NCI-H524 (cell line): ENCODE data around the gene POLR2C.
A peak's percentile ranks its signal among the peaks of the same experiment; 100 is the strongest.

Experiments used
- DNase-seq, 2 experiments: peaks; one replicate each; lab custom pipeline; 2025; lab: John Stamatoyannopoulos, UW

POLR2C gene

DNA sequence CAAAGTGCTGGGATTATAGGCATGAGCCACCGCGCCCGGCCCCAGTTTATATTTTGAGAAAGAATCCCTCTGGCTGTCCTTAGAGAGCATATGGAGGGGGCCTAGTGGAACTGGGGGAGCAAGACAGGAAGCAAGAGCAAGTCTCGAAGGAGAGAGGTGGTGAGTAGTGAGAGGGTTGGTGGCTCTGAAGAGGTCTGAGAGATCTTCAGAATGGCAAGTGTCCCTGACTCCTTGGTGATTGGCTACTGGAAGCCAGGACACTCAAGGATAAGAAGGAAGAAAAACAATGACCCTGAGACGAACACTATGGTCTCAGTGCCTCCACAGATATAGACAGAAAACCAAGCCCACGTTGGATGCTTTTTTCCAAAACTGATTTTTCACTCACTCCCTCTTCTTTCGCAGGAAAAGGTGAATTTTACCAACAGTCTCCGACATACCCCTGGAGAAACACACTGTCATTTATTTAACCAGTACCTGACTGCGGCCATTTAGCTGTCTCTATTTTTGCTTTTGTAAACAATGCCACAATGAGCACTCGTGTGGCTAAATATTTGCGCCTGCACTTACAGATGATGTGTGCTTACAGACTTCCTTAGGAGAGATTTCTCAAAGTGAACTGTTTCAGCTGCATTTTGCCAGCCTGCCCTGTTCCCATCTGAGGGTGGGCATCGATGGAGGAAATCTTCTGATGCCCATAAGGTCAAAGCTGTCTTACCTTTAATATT lies 39.7 kb downstream of the POLR2C start:
- DNase-seq, result no peak

DNA sequence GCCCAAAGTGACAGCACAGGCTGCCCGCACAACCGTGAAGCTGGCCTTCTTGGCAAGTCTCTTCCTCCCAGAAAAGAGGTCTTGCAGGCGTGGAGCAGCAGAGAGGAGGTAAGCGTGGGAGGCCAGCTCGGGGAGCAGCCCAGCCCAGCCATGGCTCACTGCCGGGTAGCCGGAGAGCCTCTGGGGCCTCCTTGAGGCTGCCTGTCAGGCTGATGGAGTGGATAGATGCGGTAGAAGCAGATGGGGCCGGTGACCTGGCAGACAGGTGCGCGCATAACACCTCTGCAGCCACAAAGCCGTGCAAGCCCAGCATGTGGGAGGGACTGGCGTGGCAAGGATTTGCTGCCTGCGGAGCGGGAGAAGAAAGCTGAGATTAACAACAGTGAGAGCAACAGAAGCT lies 40.9 kb downstream of the POLR2C start:
- peak; percentile 69 to 85 for DNase-seq

DNA sequence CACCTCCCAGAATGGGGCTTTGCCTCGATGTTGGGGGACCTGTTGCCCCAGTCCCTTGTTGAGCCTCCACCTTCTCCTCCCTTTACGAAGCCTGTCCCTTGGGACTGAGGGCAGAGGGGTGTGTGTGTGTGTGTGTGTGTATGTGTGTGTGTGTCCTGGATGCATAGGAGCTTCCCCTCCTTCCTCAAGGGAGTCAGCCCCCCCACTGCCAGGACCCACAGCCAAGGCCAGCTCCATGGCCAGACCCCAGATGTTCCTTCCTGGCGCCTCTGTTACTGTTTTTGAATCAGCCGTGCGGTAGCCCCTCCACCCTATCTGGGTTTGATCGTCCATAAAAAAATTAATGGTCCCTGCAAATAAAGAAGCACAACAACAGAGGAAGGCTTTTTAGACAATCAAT lies 41.5 kb downstream of the POLR2C start:
- DNase-seq, result no peak

DNA sequence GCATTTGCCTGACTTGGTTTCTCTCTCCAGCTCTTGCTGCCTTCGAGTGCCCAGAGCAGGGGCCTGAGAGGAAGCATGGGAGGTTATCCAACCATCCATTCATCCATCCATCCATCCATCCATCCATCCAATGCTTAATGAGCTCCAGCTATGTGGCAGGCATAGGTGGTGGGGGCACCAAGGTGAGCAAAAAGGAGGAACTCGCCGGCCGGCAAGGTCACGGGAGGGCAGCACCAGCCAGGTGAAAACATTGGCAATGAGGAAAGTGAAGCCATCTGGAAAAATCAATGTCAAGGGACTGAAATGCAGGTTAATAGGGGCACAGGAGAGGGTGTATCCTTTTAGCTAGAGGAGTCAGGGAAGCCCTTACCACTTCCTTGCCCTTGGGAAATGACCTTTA lies 42.0 kb downstream of the POLR2C start:
- no peak for DNase-seq

DNA sequence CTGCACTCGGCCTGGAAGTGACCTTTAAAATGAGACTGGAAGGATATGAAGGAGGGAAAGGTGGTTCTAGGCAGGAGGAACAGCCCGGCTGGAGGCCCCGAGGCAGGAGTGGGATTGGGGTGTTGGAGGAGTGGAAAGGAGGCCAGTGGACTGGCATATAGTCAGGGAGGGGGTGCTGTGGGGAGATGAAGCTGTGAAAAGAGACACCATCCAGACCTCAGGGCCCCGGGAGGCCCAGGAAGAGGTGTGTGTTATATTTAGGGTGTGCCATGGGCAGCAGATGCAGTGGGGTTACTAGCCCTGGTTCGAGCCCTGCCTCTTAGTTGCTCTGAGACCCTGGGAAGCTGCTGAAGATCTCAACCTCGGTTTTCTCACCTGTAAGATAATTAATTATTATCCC lies 42.7 kb downstream of the POLR2C start:
- no peak for DNase-seq

DNA sequence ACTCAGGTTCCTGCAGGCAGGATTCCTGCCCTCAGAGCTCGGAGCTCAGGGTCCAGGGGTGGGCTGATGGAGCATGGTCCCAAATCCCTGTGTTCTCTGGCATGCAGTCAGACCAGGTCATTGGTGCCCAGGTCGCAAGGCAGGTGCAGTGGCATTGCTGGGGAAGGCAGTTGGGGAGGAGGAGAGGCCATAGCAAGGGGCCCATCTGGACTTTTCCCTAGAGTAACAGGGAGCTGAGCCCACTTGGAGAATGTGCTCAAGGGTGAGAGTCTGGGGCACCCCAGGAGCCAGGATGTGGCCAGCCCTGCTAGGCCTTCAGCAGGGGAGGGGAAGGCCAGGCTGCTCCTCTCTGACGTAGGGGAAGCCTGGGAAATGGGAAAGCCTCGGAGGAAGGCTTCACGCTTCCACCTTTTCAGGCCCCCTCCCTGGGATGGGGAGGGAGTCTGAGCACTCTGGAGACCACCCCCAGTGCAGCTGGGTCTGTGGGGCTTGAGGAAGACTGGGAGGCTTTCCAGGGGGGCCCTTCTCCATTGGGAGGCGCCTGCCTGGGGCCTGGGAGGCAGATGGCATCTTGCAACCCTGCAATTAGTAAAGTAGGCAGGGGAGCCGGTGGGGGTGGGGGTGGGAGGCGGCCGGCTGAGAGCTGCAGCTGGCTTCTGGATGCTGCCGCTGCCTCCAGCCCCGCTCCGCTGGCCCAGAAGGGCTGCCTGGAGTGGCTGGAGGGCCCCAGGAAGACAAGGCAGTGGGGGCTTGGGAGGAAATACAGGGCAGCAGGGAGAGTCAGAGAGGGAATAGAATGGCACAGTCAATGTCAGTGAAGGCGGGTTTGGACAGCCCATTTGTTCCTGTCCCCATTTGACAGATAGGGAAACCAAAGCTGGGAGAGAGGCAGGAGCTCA lies 44.9 kb downstream of the POLR2C start:
- peak; percentile 88 to 91 for DNase-seq

DNA sequence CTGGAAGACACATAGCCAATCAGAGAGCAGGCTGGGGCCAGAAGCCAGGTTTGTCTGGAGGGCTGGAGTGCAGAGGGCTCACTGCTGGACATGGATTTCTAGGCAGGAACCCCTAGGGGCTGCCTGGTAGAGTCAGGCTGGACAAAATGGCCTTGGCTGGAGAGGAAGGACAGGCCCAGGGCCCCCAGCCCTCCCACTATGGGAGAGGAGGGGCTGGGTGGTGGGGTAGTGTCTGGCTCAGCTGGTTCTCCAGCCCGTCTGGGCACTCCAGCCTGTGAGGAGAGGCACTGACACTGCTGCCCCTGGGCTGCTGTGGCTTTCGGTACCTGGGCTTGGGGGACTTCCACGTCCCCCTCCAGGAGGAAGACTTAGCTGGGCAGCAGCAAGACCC lies 45.6 kb downstream of the POLR2C start:
- DNase-seq, result peak in 1 of 2 experiments; percentile 50

DNA sequence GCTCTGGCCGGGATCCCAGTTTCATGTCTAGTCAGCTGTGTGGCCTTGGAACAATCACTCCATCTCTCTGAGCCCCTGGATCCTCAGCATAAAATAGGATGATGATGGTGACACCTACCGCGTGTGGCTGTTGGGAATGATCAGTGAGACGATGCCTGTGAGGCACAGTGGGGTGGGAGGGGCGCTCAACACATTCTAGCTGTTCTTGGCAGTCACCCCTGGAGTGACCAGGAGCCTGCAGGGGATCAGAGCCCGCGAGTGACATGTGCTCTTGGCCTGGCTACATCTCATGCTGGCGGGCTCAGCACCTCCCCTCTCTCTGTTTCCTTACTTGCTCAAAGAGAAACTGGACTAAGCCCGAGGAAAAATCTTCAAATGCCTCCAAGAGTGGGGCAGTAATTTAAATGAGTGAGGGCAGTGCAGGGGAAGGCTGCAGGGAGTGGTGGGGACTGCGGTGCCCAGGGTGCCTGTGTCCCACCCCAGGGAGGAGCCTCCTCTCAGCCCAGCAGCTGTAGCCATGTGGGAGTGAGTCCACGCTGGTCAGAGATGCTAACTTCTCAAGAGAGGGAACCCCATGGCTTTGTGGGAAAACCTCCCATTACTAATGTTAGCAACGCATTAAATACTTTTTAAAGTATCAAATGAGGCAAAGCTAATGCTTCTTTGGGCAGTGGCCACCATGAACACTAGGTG lies 46.9 kb downstream of the POLR2C start:
- no peak for DNase-seq

DNA sequence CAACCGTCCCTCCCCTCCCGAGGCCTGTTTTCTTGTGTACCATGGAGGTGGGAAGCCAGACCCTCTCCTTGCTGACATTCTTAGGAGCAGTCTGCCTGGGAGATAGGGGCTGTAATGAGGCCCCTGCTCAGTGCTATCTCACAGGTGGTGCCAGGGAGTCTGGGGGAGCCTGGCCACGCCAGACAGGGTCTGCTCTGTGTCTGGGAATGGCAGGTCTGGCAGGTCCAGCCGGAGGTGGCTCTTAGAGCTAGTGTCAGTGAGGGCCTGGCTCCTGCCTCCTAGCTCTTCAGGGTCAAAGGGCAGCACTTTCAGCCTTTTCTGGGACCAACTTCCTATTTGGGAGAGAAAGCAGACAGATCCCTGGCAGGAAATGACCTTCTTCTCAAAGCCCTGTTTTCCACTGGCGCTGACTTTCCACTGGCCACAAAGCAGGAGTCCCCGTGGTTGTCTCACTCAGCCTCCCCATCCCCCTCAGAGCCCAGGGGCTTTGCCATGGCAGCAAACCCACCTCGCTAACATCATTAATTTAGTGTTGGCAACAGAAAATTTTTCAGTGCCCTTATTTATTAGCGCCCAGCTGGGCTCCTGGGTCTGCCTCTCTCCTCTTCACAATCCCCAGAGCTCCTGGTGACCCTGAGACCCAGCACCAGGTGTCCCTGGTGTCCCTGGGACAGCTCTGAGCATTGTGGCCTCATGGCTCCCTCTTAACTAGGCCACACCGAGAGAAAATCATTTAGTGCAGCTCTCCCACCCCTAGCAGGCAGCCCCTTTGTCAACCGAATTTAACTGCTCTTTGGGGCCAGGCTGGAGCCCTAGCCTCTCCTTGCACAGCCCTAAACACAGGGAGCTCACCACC lies 47.8 kb downstream of the POLR2C start:
- peak in 1 of 2 experiments; percentile 16 for DNase-seq

DNA sequence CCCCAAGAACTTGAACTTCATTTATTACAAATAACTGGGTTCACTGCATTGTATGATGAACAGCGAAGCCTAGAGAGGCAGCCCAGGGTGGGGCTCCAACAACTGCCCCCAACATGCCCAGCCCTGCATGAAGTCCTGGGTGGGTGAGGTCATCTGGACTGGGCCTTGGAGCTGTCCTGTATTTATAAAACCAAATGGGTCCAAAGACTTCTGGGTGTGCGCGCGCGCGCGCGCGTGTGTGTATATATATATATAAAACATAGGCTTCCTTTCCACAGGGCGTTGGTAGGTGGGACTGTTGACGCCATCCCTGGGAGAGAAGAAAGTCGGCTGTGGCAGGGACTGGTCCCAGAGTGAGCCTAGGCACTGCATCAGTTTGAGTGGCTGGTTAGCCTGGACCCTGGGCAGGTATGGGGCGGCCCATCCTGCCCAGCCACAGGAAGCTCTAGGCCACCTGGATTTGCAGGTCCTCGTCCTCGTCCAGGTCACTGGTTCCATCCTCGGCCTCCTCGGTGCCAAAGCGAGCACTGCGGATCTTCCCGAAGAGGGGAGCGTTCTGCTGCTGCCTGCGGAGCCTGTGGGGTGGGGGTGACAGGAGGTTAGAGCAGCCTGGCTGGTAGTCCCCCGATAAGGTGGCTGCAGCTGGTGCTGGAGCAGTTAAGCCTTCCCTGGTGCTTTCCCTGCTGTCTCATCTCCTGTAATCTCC lies 50.0 kb downstream of the POLR2C start:
- DNase-seq, result peak in 1 of 2 experiments; percentile 24

DNA sequence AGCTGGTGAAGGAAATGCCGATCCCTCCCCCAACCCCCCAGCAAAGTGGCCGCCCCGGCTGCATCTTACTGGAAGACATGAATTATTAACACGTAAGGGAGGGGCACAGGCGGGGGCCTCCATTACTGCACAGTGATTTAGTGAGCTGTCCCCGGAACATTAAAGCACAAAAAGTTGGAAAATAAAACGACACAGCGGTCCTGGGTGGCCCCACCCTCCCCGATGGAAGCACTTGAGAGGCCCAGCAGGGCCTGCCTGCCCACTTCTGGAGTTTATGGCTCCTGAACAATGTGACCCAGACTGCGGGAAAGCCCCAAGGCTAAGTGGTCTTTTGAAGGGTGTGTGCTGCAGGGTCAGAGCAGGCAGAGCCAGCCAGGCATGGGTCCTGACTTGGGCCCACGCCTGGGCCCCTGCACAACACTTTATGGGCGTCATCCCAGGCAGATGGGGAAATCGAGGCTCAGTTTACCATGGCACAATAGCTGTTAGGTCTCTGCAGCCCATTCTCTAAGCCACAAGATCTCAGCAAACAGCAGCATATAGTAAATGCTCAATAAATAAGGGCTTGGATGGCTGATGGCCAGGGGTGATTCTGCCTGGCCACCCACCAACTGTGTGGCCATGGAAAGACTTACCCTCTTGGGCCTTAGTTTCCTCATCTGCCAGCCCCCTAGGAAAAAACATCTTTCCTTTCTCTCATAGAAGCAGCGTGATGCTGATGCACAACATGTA lies 51.1 kb downstream of the POLR2C start:
- no peak for DNase-seq

DNA sequence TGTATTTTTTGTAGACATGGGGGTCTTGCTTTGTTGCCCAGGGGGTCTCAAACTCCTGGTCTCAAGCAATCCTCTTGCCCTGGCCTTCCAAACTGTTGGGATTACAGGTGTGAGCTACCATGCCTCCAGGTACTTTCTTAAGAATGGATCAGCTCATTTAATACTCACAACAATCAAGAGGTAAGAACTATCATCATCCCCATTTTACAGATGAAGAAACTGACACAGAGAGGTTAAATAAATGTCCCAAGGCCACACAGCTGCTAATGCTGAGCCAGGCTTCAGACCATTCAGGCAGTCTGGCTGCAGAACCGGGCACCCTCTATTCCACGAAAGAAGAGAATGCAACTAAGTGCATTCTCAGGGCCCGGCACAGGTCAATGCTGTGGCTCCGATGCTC lies 51.9 kb downstream of the POLR2C start:
- DNase-seq, result no peak

DNA sequence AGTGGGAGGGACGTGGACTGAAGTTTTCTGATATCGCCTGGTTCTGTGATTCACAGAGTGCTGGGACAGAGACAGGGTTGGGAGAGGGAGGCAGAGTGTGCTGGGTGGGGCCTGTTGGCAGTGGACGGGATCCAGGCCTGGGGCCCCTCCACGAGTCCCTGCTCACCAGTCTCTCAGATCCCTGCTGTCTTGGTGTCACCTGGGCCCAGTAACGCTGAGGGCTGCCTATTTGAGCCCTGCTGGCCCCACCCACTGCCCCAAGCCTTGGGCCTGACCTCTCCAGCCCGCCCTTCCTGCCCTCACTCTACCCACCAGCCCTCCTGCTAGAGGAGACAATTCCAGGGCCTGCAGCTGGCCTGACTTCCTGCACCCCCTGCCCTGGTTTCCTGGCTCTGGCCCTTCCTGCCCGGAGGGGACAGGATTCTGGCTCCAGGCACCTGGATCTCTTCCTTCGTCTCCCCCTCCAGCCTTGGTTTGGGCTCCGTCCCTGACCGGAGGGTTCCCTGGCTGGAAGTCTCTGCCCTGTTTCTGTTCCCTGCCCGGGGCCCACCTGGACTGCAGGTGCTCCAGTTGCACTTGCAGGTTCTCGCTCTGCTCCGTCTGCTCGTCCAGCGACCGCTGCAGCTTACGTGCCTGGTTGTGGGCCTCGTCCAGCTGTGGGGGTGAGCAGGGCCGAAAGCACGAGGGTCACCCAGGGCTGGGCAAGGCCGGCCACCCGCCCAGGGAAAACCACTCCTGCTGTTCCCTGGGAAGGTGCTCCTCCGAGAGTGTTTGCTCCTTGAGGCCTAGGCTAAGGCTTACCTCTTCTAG lies 52.5 kb downstream of the POLR2C start:
- DNase-seq, result no peak

DNA sequence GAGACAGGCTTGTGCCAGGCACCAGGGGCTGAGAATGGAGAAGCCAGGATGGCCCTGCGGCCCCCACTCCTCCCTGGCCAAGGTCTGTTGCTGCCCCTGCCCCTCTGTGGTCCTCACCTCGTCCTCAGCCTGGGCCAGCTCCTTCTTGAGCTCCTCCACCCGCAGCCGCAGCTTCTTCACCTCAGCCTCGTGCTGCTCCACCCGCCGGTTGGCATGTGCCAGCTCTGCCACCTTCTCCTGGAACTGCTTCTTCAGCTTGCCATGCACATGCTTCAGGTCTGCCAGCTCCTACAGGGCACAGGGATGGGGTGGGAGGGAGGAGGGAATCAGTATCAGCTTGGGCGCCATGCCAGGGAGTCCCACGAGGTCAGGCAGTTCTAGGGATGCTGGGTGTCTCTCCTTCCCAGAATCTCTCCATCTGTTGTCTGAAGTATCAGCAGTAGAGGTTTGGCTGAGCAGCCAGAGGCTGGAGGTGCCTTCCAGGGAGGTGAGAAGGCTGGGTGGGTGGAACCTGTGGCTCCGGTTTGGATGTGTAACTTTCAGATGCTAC lies 53.8 kb downstream of the POLR2C start:
- DNase-seq, result peak; percentile 72 to 83

DNA sequence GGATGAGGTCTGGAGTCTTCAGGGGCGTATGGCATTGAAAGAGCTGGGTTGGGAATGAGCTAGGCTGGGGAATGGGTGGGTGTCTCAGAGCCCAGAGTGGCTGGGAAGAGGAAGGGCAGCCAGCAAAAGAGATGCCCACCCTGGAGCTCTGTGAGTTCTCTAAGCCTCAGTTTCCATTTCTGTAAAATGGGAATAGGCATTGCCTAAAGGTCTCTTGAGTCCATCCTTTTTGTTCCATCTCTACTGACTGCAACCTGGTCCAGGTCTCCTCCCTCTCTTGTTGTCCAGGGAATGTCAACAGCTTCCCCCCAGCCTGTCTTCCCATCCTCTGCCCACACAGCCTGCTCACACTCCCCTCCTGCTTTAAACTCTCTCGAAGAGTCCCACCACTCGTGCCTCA lies 54.3 kb downstream of the POLR2C start:
- DNase-seq, result no peak

DNA sequence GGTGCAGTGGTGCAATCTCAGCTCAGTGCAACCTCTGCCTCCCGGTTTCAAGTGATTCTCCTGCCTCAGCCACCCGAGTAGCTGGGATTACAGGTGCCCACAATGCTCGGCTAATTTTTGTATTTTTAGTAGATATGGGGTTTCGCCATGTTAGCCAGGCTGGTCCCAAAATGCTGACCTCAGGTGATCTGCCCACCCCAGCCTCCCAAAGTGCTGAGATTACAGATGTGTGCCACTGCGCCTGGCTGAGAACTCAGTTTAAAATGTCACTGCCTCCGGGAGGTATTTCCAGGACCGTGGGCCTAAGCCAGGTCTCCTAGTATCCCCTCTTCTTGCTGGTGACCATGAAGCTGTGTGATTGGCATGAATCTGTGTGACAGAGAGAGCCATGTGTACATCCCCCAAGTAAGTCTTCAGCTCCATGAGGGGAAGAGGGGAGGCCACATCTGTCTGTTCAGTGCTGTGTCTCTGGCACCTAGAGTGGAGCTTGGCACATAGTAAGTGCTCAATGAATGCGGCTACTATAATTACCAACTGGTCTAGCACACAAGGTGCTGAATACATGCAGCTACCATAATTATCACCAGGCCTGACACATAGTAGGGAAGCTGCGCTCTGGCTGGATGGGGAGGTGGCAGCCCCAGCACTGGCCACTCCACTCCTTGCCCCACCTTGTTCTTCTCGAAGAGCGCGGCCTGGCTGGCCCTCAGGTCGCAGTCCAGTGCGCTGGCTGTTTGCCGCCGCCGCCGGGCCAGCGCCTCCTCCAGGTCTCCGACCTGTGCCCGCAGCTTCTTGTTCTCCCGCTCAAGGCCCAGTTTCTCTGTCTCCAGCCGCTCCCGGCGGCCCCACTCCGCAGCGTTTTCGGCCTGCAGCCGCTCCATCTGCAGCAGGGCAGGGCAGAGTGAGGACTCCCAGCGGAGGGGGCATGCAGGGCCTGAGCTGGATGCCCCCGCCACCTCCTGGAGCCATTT lies 55.2 kb downstream of the POLR2C start:
- DNase-seq, result no peak

DNA sequence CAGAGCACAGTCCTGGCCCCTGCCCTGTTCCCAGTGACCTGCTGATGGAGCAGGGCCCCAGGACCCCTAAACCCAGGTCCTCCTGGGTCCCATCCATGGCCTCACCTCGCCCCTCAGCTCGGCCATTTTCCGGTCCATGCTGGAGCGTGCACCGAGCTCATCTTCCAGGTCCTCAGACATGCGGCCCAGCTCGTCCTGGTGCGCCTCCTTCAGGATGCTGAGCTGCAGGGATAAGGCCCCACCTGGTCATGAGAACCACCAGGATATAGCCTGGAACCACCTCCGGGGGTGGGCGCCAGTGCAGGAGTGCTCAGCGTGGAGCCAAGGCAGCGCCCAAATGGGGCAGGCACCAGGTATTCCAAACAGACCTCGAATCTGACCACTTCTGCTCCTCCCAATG lies 56.0 kb downstream of the POLR2C start:
- DNase-seq, result no peak

DNA sequence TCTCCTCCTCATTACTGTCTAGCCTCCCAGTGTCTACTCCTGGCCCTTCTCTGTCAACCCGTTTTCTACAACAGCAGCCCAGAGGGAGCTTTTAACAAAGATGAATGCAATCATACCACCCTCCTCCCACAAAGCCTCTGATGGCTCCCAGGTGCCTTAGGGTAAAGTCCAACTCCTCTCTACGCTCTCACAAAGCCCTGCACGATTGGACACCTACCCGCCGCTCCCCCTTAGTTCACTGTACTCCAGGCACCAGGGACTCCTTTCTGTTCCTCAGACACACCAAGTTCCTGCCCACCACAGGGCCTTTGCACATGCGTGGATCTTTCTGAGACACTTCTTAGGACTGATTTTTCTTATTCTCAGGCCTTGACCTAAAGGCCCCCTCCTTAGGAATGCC lies 56.4 kb downstream of the POLR2C start:
- no peak for DNase-seq
